H1 (cell line): ENCODE data around the gene PEX13. TPM values are rescaled to one million over a fixed set of nuclear protein-coding genes. Genes with fewer than 3 reads are reported as not detected.

ENCODE experiments used
- BACH1 ChIP-seq: IDR thresholded peaks from 2 replicates; pipeline ENCODE4 v1.6.1; 2012; ENCODE audit warnings: low read length, improper control_type of control experiment
- CBX5 ChIP-seq: fragments of 300-800, 300-1000 bp; sonication (generic); IDR thresholded peaks from 2 replicates; pipeline ENCODE4 v1.7.1; 2016; ENCODE audit warnings: antibody characterized with exemption, low read length, low read depth
- MAFK ChIP-seq: IDR thresholded peaks from 2 replicates; pipeline ENCODE4 v1.6.1; 2012; ENCODE audit warnings: low read depth, mild to moderate bottlenecking, improper control_type of control experiment, low read length
- NRF1 ChIP-seq: IDR thresholded peaks from 2 replicates; pipeline ENCODE4 v1.6.1; 2011; ENCODE audit warnings: mild to moderate bottlenecking, low read depth, low read length, improper control_type of control experiment
- SP1 ChIP-seq: IDR thresholded peaks from 2 replicates; pipeline ENCODE4 v1.6.1; 2011; ENCODE audit warnings: low read depth, low read length
- polyA plus RNA-seq, 7 experiments: library from polyadenylated mRNA; depleted of rRNA in 3 of 7; stranded (reverse) in 5 of 7; unstranded in 2 of 7; fragments of >200 nt in 5 of 7; fragments of 200-250 nt in 2 of 7; gene quantifications; 1 replicate in 5 of 7; 2 replicates in 1 of 7; 4 replicates in 1 of 7; pipeline versions ENCODE4 v1.2.1 to v1.2.3, GENCODE V29; 2011 to 2013; ENCODE audit warnings: missing spikeins in 2 of 7, mixed read lengths in 2 of 7
- total RNA-seq: library from RNA; stranded (reverse); fragmentation: NEBNext Ultra II Directional; extraction: Animal tissue kit (Norgen Biotek cat#: 25700); gene quantifications from 2 replicates; pipeline ENCODE4 v1.2.1, GENCODE V29; 2021
- TF ChIP-seq, protein P1 (sequence below): fragments of 300-600 bp; sonication (generic); IDR thresholded peaks from 2 replicates; pipeline ENCODE4 v1.7.1; 2012; ENCODE audit warnings: low read length, moderate library complexity, mild to moderate bottlenecking, inconsistent platforms; ENCODE audit not compliant: insufficient replicate concordance
- TF ChIP-seq, protein P2 (sequence below): IDR thresholded peaks from 2 replicates; pipeline ENCODE4 v1.6.1; 2012; ENCODE audit warnings: inconsistent platforms

The PEX13 gene
- total and polyA plus RNA-seq, 2 of the 8 experiments (the other 6 are each of a cell fraction or from before 2014, with no cell fraction given): 16.8 to 22.3 TPM

DNA sequence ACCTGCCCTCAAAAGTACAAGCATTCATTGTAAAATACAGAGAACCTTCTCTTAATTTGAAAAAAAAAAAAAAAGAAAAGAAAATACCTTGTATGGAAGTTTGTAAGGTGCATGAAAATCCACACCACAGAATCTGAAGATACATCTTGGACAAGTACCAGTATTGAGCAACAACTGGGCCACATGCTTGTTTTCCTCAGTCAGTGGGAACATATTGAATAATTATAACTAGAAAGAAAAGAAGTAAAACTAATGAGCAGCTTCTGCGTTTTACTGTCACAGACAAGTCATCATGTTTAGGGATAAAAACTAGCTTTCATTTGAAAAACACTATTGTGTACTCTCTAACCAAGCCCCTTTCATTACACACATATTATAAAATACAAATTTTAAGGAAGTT lies 5.8 kb upstream of the PEX13 start (continued):
- TF ChIP-seq, protein P1, sequence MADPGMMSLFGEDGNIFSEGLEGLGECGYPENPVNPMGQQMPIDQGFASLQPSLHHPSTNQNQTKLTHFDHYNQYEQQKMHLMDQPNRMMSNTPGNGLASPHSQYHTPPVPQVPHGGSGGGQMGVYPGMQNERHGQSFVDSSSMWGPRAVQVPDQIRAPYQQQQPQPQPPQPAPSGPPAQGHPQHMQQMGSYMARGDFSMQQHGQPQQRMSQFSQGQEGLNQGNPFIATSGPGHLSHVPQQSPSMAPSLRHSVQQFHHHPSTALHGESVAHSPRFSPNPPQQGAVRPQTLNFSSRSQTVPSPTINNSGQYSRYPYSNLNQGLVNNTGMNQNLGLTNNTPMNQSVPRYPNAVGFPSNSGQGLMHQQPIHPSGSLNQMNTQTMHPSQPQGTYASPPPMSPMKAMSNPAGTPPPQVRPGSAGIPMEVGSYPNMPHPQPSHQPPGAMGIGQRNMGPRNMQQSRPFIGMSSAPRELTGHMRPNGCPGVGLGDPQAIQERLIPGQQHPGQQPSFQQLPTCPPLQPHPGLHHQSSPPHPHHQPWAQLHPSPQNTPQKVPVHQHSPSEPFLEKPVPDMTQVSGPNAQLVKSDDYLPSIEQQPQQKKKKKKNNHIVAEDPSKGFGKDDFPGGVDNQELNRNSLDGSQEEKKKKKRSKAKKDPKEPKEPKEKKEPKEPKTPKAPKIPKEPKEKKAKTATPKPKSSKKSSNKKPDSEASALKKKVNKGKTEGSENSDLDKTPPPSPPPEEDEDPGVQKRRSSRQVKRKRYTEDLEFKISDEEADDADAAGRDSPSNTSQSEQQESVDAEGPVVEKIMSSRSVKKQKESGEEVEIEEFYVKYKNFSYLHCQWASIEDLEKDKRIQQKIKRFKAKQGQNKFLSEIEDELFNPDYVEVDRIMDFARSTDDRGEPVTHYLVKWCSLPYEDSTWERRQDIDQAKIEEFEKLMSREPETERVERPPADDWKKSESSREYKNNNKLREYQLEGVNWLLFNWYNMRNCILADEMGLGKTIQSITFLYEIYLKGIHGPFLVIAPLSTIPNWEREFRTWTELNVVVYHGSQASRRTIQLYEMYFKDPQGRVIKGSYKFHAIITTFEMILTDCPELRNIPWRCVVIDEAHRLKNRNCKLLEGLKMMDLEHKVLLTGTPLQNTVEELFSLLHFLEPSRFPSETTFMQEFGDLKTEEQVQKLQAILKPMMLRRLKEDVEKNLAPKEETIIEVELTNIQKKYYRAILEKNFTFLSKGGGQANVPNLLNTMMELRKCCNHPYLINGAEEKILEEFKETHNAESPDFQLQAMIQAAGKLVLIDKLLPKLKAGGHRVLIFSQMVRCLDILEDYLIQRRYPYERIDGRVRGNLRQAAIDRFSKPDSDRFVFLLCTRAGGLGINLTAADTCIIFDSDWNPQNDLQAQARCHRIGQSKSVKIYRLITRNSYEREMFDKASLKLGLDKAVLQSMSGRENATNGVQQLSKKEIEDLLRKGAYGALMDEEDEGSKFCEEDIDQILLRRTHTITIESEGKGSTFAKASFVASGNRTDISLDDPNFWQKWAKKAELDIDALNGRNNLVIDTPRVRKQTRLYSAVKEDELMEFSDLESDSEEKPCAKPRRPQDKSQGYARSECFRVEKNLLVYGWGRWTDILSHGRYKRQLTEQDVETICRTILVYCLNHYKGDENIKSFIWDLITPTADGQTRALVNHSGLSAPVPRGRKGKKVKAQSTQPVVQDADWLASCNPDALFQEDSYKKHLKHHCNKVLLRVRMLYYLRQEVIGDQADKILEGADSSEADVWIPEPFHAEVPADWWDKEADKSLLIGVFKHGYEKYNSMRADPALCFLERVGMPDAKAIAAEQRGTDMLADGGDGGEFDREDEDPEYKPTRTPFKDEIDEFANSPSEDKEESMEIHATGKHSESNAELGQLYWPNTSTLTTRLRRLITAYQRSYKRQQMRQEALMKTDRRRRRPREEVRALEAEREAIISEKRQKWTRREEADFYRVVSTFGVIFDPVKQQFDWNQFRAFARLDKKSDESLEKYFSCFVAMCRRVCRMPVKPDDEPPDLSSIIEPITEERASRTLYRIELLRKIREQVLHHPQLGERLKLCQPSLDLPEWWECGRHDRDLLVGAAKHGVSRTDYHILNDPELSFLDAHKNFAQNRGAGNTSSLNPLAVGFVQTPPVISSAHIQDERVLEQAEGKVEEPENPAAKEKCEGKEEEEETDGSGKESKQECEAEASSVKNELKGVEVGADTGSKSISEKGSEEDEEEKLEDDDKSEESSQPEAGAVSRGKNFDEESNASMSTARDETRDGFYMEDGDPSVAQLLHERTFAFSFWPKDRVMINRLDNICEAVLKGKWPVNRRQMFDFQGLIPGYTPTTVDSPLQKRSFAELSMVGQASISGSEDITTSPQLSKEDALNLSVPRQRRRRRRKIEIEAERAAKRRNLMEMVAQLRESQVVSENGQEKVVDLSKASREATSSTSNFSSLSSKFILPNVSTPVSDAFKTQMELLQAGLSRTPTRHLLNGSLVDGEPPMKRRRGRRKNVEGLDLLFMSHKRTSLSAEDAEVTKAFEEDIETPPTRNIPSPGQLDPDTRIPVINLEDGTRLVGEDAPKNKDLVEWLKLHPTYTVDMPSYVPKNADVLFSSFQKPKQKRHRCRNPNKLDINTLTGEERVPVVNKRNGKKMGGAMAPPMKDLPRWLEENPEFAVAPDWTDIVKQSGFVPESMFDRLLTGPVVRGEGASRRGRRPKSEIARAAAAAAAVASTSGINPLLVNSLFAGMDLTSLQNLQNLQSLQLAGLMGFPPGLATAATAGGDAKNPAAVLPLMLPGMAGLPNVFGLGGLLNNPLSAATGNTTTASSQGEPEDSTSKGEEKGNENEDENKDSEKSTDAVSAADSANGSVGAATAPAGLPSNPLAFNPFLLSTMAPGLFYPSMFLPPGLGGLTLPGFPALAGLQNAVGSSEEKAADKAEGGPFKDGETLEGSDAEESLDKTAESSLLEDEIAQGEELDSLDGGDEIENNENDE: no peak
- TF ChIP-seq MAFK (no peak), SP1 (no peak), BACH1 (no peak), NRF1 (no peak), CBX5 (no peak)
- TF ChIP-seq, protein P2, sequence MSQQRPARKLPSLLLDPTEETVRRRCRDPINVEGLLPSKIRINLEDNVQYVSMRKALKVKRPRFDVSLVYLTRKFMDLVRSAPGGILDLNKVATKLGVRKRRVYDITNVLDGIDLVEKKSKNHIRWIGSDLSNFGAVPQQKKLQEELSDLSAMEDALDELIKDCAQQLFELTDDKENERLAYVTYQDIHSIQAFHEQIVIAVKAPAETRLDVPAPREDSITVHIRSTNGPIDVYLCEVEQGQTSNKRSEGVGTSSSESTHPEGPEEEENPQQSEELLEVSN: no peak
- TF ChIP-seq, all 59 proteins: peak for 0
